Activated CD8-positive, alpha-beta memory T cell treated with anti-CD3 and anti-CD28 coated beads for 24 hours (primary cell): ENCODE data around the gene CYTH1.

Source experiments
- DNase-seq: peaks from one replicate; pipeline ENCODE4 v3.0.0-alpha.2; 2020

Gene CYTH1

DNA sequence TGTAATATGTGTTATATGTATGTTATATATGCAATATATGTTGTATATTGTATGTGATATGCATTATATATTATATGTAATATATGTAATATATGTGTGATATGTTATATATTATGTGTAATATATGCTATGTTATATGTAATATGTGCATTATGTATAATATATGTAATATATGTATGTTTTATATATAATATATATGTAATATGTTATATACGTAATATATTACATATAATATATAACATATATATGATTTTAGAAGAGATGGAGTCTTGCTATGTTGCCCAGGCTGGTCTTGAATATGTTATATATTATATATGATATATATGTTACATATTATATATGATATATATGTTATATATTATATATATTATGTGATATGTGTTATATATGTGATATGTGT lies 139.4 kb downstream of the CYTH1 start:
- no peak for DNase-seq

GRCh38 chr17:78641666-78642065 lies 140.4 kb downstream of the CYTH1 start:
- DNase-seq = no peak

DNA sequence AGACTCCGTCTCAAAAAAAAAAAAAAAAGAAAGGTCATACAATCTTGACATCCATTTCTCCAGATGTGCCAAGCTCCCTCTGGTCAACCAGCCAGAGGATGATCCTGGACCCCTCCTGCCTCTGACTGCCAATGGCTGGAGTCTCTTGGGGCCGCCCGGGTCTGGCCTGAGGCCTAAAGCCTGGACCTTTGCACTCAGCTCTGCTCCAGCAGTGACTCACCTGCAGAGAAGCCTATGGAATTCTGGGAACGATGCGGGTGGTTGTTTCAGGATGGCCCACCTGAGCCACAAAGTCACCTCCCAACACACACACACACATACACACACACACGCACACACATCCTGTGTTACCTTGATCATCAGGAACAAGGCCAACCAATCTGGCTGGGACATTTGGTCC lies 140.8 kb downstream of the CYTH1 start:
- DNase-seq = no peak

- DNase-seq = no peak
Observed at GRCh38 chr17:78640700-78641099, 141.4 kb downstream of the CYTH1 start.

- no peak for DNase-seq
Observed at GRCh38 chr17:78637643-78638420, 144.2 kb downstream of the CYTH1 start.

DNA sequence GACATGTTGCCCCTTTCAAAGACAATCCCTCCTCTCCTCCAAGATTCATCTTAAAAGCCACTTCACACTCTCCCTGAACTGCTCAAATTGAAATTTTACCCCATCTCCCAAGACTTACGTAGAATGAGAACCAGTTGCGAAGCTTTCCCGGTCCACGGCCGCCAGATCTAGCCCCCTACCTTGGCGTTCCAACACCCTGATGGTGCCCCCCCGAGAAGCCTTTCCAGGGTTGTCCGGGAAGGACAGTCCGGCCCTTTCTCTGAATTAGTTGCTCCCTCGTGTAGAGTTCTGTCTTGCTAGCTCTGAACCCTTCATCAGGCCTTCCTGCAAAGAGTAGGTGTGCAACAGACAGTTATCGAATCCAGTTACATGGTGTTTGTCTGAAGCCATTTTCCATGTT lies 144.9 kb downstream of the CYTH1 start:
- DNase-seq = no peak

- no peak for DNase-seq
Observed at GRCh38 chr17:78634154-78634553, 147.9 kb downstream of the CYTH1 start.

GRCh38 chr17:78629436-78629995 lies 152.6 kb downstream of the CYTH1 start:
- DNase-seq = no peak

DNA sequence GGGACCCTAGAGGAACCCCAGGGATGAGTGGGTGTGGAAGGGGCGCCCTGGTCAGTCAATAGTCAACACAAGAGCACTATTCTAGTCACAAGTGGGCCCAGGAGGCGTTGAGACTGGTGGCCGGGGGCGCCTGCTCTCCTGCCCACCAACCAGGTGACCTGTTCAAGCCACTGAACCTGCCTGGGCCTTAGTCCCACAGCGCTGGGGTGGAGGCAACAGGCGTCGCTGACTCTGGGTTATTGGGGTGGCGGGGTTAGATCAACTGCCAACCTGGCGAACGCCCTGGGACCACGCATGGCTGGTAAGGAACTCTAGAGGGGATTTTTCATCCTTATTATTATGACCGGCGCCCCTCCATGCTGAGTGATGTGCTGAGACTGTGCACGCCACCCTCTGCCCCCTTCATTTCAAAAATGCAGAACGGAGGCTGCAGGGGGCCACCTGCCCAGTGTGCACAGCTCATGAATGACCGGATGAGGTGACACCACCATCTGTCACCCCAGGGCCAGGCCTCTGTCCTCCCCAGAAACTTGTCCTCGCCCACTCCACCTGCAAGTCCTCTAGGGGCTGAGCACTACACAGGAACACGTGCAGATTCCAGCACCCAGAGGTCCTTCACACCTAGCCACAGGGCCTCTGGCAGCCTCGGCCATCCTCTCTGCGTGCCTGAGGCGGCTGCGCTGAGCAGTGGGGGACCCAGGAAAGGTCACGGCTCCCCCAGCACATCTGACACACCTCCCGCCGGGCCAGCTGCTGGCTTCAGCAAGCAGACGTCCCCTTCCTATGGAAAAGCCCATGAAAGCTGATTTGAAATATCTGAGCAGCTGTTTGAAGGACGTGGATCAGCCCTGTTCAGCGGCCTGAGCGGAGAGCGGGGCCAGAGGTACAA lies 153.3 kb downstream of the CYTH1 start:
- DNase-seq = no peak

DNA sequence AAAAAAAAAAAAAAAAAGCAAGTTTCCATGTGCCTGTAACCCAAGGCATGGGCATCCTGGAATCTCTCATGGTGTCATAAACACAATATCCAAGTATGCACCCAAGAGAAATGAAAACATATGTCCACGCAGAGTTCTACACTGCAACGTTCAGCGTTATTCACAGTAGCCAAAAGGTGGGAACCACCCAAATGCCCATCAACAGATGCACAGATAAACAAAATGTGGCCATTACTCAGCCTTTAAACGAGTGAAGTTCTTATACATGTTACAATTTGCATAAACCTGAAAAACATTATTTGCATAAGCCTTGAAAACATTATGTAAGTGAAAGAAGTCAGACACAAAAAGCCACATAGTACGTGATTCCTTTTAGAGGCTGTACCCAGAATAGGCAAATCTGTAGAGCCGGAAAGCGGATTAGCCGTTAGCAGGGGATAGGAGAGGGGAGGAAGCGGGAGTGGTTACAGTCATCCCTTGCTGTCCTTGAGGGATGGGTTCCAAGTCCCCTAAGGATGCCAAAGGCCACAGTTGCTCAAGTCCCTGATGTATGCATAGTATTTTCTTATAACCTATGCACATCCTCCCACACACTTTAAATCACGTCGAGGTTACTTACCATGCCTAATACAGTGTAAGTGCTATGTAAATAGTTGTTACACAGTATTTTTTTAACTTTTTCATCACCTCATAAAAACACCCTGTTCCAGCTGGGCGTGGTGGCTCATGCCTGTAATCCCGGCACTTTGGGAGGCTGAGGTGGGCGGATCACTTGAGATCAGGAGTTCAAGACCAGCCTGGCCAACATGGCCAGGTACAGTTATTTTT lies 157.5 kb downstream of the CYTH1 start:
- no peak for DNase-seq
